HEK293 (cell line): ENCODE results near the gene MPPED1.

Source experiments
- CTCF ChIA-PET: fragments of 350-600 bp; formaldehyde crosslinking; extraction: SDS; loops from one replicate; lab custom pipeline; 2021; ENCODE audit warnings: antibody characterized with exemption; lab: Yijun Ruan, JAX
- POLR2A ChIA-PET: fragments of 300-600 bp; formaldehyde crosslinking; extraction: SDS; loops from one replicate; lab custom pipeline; 2020; ENCODE audit warnings: antibody characterized with exemption, inconsistent platforms; lab: Yijun Ruan, JAX
- H3K27ac ChIP-seq: fragments of 200-500 bp; sonication (Bioruptor generic); 2 replicates; pipeline ENCODE4 v1.5.1; 2014; ENCODE audit warnings: low read depth, low read length, control low read depth, inconsistent platforms; ENCODE audit errors: extremely low read depth
- H3K36me3 ChIP-seq, 2 experiments: fragments of 200-500 bp in 1 of 2; sonication (Bioruptor generic) in 1 of 2; 1 replicate in 1 of 2; 2 replicates in 1 of 2; pipeline ENCODE4 v1.5.1; 2014 to 2017; ENCODE audit warnings: inconsistent platforms in 2 of 2, low read length in 2 of 2; ENCODE audit not compliant: control insufficient read depth in 2 of 2, insufficient read depth in 1 of 2
- H3K4me1 ChIP-seq: fragments of 200-500 bp; sonication (Bioruptor generic); 2 replicates; pipeline ENCODE4 v1.5.1; 2014; ENCODE audit warnings: mild to moderate bottlenecking, low read length, inconsistent platforms; ENCODE audit not compliant: control insufficient read depth, insufficient read depth
- H3K4me3 ChIP-seq: 2 replicates; pipeline ENCODE4 v1.5.1; 2011; ENCODE audit warnings: low read depth, mild to moderate bottlenecking, control low read depth, low read length, moderate library complexity
- H3K9me3 ChIP-seq: fragments of 200-500 bp; sonication (Bioruptor generic); 2 replicates; pipeline ENCODE4 v1.5.1; 2014; ENCODE audit warnings: low read depth, low read length, inconsistent platforms; ENCODE audit not compliant: control insufficient read depth, insufficient read depth
- ELK4 ChIP-seq: IDR thresholded peaks from 2 replicates; pipeline ENCODE4 v1.6.1; 2011; ENCODE audit warnings: mild to moderate bottlenecking, low read depth, low read length, borderline replicate concordance
- HOXA7 ChIP-seq: sonication (generic); formaldehyde crosslinking; IDR thresholded peaks from 2 replicates; pipeline ENCODE4 v1.8.1; 2022; ENCODE audit warnings: missing genetic modification reagents, borderline replicate concordance
- TCF7L2 ChIP-seq: IDR thresholded peaks from 2 replicates; pipeline ENCODE4 v1.6.1; 2011; ENCODE audit warnings: low read depth, mild to moderate bottlenecking, inconsistent platforms, low read length, moderate library complexity, borderline replicate concordance
- TRIM28 ChIP-seq: IDR thresholded peaks from 2 replicates; pipeline ENCODE4 v1.6.1; 2011; ENCODE audit warnings: low read length, control low read depth, borderline replicate concordance
- ZBTB49 ChIP-seq: fragments of 450-650 bp; formaldehyde crosslinking; IDR thresholded peaks from 2 replicates; pipeline ENCODE4 v1.5.1; 2016; ENCODE audit warnings: missing biosample characterization, missing genetic modification characterization, low read depth
- ZBTB6 ChIP-seq: fragments of 450-650 bp; formaldehyde crosslinking; IDR thresholded peaks from 2 replicates; pipeline ENCODE4 v1.5.1; 2017; ENCODE audit warnings: missing biosample characterization, missing genetic modification characterization
- ZNF121 ChIP-seq: fragments of 450-650 bp; formaldehyde crosslinking; IDR thresholded peaks from 2 replicates; pipeline ENCODE4 v1.5.1; 2016; ENCODE audit warnings: missing biosample characterization, missing genetic modification characterization
- ZNF133 ChIP-seq: fragments of 450-650 bp; formaldehyde crosslinking; IDR thresholded peaks from 2 replicates; pipeline ENCODE4 v1.5.1; 2016; ENCODE audit warnings: missing biosample characterization, missing genetic modification characterization
- ZNF239 ChIP-seq: fragments of 450-650 bp; formaldehyde crosslinking; IDR thresholded peaks from 2 replicates; pipeline ENCODE4 v1.5.1; 2016; ENCODE audit warnings: missing biosample characterization, missing genetic modification characterization
- ZNF335 ChIP-seq: fragments of 450-650 bp; formaldehyde crosslinking; conservative IDR thresholded peaks from 2 replicates; pipeline ENCODE4 v1.5.1; 2016; ENCODE audit warnings: missing biosample characterization, missing genetic modification characterization
- ZNF354C ChIP-seq: fragments of 450-650 bp; formaldehyde crosslinking; IDR thresholded peaks from 2 replicates; pipeline ENCODE4 v1.5.1; 2016; ENCODE audit warnings: missing biosample characterization, missing genetic modification characterization, low read depth, borderline replicate concordance
- ZNF366 ChIP-seq: fragments of 450-650 bp; formaldehyde crosslinking; conservative IDR thresholded peaks from 2 replicates; pipeline ENCODE4 v1.5.1; 2016; ENCODE audit warnings: missing biosample characterization, missing genetic modification characterization
- ZNF48 ChIP-seq: fragments of 450-650 bp; formaldehyde crosslinking; IDR thresholded peaks from 2 replicates; pipeline ENCODE4 v1.5.1; 2016; ENCODE audit warnings: missing biosample characterization, missing genetic modification characterization
- ZNF530 ChIP-seq: fragments of 450-650 bp; formaldehyde crosslinking; IDR thresholded peaks from 2 replicates; pipeline ENCODE4 v1.5.1; 2016; ENCODE audit warnings: low read depth, missing biosample characterization, missing genetic modification characterization
- ZNF549 ChIP-seq: fragments of 450-650 bp; IDR thresholded peaks from 2 replicates; pipeline ENCODE4 v1.5.1; 2018; ENCODE audit warnings: missing biosample characterization, missing genetic modification characterization, mild to moderate bottlenecking, inconsistent platforms, moderate library complexity
- ZNF555 ChIP-seq: fragments of 450-650 bp; formaldehyde crosslinking; conservative IDR thresholded peaks from 2 replicates; pipeline ENCODE4 v1.5.1; 2017; ENCODE audit warnings: missing biosample characterization, mild to moderate bottlenecking, missing genetic modification characterization, inconsistent platforms
- ZSCAN16 ChIP-seq: fragments of 450-650 bp; formaldehyde crosslinking; IDR thresholded peaks from 2 replicates; pipeline ENCODE4 v1.5.1; 2016; ENCODE audit warnings: missing biosample characterization, missing genetic modification characterization

The MPPED1 gene

GRCh38 chr22:43377896-43378704, 33.7 kb upstream of the MPPED1 start:
- Histone ChIP-seq H3K4me3 (no peak overlapping the region), H3K36me3 (no peaks in the 10 kb centered on the region), H3K27ac (no peak overlapping the region), H3K4me1 (peaks cover 5% of the 10 kb centered on the region; the same call in 1 of the 2 replicates)
- peak; percentile 16; the same call in 1 of the 2 replicates for TF ChIP-seq TRIM28
- TF ChIP-seq TCF7L2, result peak; percentile 58; the same call in 1 of the 2 replicates
- no peak for TF ChIP-seq ZSCAN16 (tag by site-specific recombination)
- TF ChIP-seq, all 188 proteins: peak for 2
- ChIA-PET POLR2A (interaction anchor here (0.6 to 1.2 kb wide), 2 partner anchors 152 to 190 kb away, joined by 3 to 8 read pairs; no protein-coding TSS in a partner anchor), CTCF (interaction anchor here (0.6 to 3.8 kb wide), 11 partner anchors 9 to 757 kb away, joined by 3 to 23 read pairs (median 6); no protein-coding TSS in a partner anchor)
- H3K9me3 ChIP-seq, result no peaks in the 10 kb centered on the region

GRCh38 chr22:43381693-43382092, 30.1 kb upstream of the MPPED1 start:
- POLR2A ChIA-PET, result no interaction called here

GRCh38 chr22:43384863-43385262, 27.0 kb upstream of the MPPED1 start:
- H3K4me3 ChIP-seq, result no peak overlapping the region
- H3K27ac ChIP-seq, result no peak overlapping the region
- ChIA-PET POLR2A (interaction anchor here (1.2 kb wide), 1 partner anchor 153 kb away, joined by 3 read pairs; no protein-coding TSS in a partner anchor), CTCF (interaction anchor here (0.6 to 10.2 kb wide), 13 partner anchors 13 to 417 kb away, joined by 3 to 152 read pairs (median 4); no protein-coding TSS in a partner anchor)
- no peaks in the 10 kb centered on the region for H3K36me3 ChIP-seq
- H3K4me1 ChIP-seq, result no peaks in the 10 kb centered on the region
- TF ChIP-seq ZNF335 (tag by site-specific recombination) (no peak), ZNF121 (tag by site-specific recombination) (no peak), ZNF133 (tag by site-specific recombination) (no peak), ZNF555 (no peak), ELK4 (no peak), HOXA7 (CRISPR knock-in tag) (no peak), ZNF530 (tag by site-specific recombination) (no peak), ZNF366 (tag by site-specific recombination) (no peak), ZNF549 (tag by site-specific recombination) (no peak), ZBTB49 (tag by site-specific recombination) (no peak), ZNF354C (tag by site-specific recombination) (no peak), ZNF48 (tag by site-specific recombination) (no peak)
- H3K9me3 ChIP-seq, result no peaks in the 10 kb centered on the region

More at GRCh38 chr22:43381693-43382092, 30.1 kb upstream of the MPPED1 start:
- Histone ChIP-seq H3K9me3 (no peaks in the 10 kb centered on the region), H3K4me3 (no peak overlapping the region), H3K36me3 (no peaks in the 10 kb centered on the region), H3K4me1 (peaks cover 5% of the 10 kb centered on the region; the same call in 1 of the 2 replicates), H3K27ac (no peak overlapping the region)
- CTCF ChIA-PET, result interaction anchor here (0.5 to 10.2 kb wide), 7 partner anchors 20 to 612 kb away, joined by 3 to 152 read pairs (median 4); no protein-coding TSS in a partner anchor
- no peak for TF ChIP-seq ZBTB6 (tag by site-specific recombination)
- TF ChIP-seq ZNF239 (tag by site-specific recombination), result no peak
